Osteoblast (primary cell): Measurements from ENCODE around the gene SLC28A1. TPM values are rescaled to one million over a fixed set of nuclear protein-coding genes. Genes with fewer than 3 reads are reported as not detected.

Experiments used
- DNase-seq: peaks from one replicate; pipeline ENCODE4 v3.0.0; 2011; ENCODE audit warnings: low spot score, mixed read lengths; ENCODE audit not compliant: insufficient read length; ENCODE audit errors: missing footprints
- H2AFZ ChIP-seq: 2 replicates; pipeline ENCODE4 v1.6.0; 2011; ENCODE audit warnings: mild to moderate bottlenecking, low read length
- H3K27ac ChIP-seq: 2 replicates; pipeline ENCODE4 v1.5.1; 2011; ENCODE audit warnings: mild to moderate bottlenecking, low read depth, low read length, moderate library complexity
- H3K27me3 ChIP-seq: 2 replicates; pipeline ENCODE4 v1.6.0; 2012; ENCODE audit warnings: mild to moderate bottlenecking, control low read depth, inconsistent platforms, low read length, moderate library complexity; ENCODE audit not compliant: insufficient read depth
- H3K36me3 ChIP-seq: 2 replicates; pipeline ENCODE4 v1.5.1; 2011; ENCODE audit warnings: mild to moderate bottlenecking, low read length, control low read depth, moderate library complexity; ENCODE audit not compliant: insufficient read depth
- H3K4me1 ChIP-seq: 2 replicates; pipeline ENCODE4 v1.5.1; 2011; ENCODE audit warnings: mild to moderate bottlenecking, low read length, control low read depth, moderate library complexity; ENCODE audit not compliant: insufficient read depth
- H3K4me2 ChIP-seq: 2 replicates; pipeline ENCODE4 v1.6.0; 2011; ENCODE audit warnings: mild to moderate bottlenecking, low read length; ENCODE audit not compliant: insufficient read depth
- H3K4me3 ChIP-seq: fragments of 200-600 bp; sonication (generic); 3 replicates; pipeline ENCODE4 v1.5.1; 2012; ENCODE audit warnings: mild to moderate bottlenecking, low read length, inconsistent platforms; ENCODE audit not compliant: insufficient read depth
- H3K79me2 ChIP-seq: 2 replicates; pipeline ENCODE4 v1.6.0; 2012; ENCODE audit warnings: mild to moderate bottlenecking, low read length, control low read depth, inconsistent platforms; ENCODE audit not compliant: insufficient read depth
- H3K9me3 ChIP-seq: 2 replicates; pipeline ENCODE4 v1.5.1; 2011; ENCODE audit warnings: low read depth, low read length, control low read depth
- H4K20me1 ChIP-seq: 2 replicates; pipeline ENCODE4 v1.6.0; 2012; ENCODE audit warnings: mild to moderate bottlenecking, low read length, control low read depth; ENCODE audit not compliant: insufficient read depth
- total RNA-seq: library from RNA; depleted of rRNA; stranded (reverse); fragments of >200 nt; gene quantifications from 2 replicates; pipeline ENCODE4 v1.2.3, GENCODE V29; 2012
- TF ChIP-seq, protein P1 (sequence below): IDR thresholded peaks from 2 replicates; pipeline ENCODE4 v1.5.1; 2011; ENCODE audit warnings: mild to moderate bottlenecking, low read depth, low read length, moderate library complexity; ENCODE audit errors: extremely low read depth

Gene SLC28A1
- total RNA-seq, 1 donor: not detected

DNA sequence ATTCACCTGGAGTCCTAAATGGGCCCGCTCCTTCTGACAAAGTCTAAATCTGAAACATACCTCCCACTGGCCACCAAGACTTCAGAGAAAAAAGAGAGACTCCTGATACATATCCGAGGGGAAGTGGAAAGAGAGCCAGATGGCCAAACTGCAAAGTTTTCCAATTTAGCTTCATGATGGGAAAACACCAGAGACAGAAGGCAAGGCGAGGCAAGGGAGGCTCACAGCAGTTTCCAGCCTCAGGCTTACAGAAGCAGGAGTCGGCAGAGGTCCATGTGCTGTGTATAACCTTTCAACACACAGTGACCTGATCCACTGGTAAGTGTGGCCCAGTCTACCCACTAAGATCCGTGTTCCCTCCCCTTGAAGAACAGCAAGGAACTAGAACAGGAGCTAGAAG is 67.3 kb downstream of the SLC28A1 start:
- Histone ChIP-seq H3K4me2 (no peak overlapping the region), H3K36me3 (no peaks in the 10 kb centered on the region), H4K20me1 (no peaks in the 10 kb centered on the region), H3K4me1 (peaks cover 35% of the 10 kb centered on the region), H3K27me3 (no peaks in the 10 kb centered on the region), H3K4me3 (no peak overlapping the region), H2AFZ (no peak overlapping the region), H3K9me3 (no peaks in the 10 kb centered on the region), H3K79me2 (no peaks in the 10 kb centered on the region), H3K27ac (no peak overlapping the region)
- TF ChIP-seq, protein P1, sequence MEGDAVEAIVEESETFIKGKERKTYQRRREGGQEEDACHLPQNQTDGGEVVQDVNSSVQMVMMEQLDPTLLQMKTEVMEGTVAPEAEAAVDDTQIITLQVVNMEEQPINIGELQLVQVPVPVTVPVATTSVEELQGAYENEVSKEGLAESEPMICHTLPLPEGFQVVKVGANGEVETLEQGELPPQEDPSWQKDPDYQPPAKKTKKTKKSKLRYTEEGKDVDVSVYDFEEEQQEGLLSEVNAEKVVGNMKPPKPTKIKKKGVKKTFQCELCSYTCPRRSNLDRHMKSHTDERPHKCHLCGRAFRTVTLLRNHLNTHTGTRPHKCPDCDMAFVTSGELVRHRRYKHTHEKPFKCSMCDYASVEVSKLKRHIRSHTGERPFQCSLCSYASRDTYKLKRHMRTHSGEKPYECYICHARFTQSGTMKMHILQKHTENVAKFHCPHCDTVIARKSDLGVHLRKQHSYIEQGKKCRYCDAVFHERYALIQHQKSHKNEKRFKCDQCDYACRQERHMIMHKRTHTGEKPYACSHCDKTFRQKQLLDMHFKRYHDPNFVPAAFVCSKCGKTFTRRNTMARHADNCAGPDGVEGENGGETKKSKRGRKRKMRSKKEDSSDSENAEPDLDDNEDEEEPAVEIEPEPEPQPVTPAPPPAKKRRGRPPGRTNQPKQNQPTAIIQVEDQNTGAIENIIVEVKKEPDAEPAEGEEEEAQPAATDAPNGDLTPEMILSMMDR: no peak
- DNase-seq: no peak

DNA sequence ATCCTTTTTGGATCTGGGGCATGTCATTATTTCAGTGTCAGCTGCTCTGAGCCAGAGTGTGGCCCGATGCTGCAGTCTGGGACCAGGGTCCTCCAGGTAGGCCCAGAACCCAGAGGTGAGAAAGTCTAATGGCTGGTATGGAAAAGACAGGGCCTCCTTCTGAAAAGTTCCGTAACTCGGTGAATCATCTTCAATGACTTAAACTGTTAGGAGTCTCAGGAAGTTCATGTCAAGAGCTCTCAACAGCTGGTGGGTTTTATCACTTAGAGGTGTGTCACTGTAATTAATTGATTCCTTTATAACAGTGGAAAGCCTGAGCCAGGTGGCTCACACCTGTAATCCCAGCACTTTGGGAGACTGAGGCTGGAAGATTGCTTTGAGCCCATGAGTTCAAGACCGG is 68.7 kb downstream of the SLC28A1 start:
- Histone ChIP-seq H3K27ac (no peak overlapping the region), H3K4me1 (peaks cover 28% of the 10 kb centered on the region), H3K9me3 (no peaks in the 10 kb centered on the region), H3K4me3 (no peak overlapping the region), H3K4me2 (no peak overlapping the region), H3K27me3 (no peaks in the 10 kb centered on the region), H3K36me3 (no peaks in the 10 kb centered on the region), H4K20me1 (no peaks in the 10 kb centered on the region), H2AFZ (no peak overlapping the region), H3K79me2 (no peaks in the 10 kb centered on the region)
- no peak for DNase-seq
- TF ChIP-seq, protein P1: no peak

DNA sequence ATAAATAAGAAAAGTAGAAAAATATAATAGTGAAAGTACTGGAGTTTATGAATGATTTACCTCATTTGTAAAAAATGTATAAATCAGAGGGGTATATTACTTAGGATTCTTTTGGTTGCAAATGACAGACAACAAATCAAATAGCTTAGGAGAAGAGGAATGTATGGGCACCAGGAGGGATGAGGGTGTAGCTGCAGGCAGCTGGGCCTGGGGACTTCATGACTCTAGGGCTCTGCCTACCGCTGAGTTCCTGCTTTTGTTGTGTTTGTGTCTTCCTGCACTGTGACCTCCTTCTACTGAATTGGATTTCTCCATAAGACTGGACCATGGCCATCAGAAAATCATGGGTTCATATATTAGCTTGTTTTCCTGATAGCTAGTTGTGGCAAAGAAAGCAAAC is 69.3 kb downstream of the SLC28A1 start:
- Histone ChIP-seq H3K27ac (no peak overlapping the region), H3K4me2 (no peak overlapping the region), H3K36me3 (no peaks in the 10 kb centered on the region), H3K4me3 (no peak overlapping the region), H3K9me3 (no peaks in the 10 kb centered on the region), H3K27me3 (no peaks in the 10 kb centered on the region), H3K79me2 (no peaks in the 10 kb centered on the region), H3K4me1 (peaks cover 22% of the 10 kb centered on the region), H2AFZ (peak overlapping the region; percentile 39), H4K20me1 (no peaks in the 10 kb centered on the region)
- TF ChIP-seq, protein P1: no peak
- DNase-seq: no peak

DNA sequence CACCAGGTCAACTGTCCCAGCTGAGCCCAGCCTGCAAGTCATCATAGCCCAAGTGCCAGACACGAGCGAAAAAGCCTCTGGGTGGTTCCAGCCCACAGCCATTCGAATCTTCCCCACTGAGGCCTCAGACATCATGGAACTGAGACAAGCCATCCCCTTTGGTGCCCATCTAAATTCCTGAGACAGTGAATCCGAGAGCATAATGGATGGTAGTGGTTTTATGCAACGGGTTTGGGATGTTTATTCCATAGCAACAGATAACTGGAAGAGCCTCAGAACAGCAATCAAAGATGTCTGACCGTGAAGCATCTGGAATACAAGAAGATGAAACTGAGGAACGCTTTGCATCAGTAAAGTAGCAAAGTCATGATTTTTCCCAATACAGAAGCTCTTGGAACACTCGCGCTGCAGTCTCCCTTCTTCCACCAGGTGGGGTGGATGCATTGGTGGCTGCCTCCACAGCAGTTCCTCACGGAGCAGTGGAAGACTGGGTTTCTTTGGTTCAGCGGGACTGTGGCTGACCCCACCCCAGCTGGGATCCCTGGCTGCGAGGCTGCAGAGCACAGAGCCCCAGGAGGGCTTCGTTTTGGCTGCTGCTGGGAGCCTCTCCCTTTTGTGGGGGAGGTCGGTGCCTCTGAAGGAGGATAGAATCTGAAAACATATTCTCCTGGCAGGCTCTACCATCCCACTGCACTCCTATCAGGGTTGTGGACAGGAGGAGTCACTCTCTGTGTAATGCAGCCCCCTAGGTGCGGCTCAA is 70.8 kb downstream of the SLC28A1 start:
- DNase-seq: peak; percentile 87
- TF ChIP-seq, protein P1: peak; percentile 90
- peaks cover 7% of the 10 kb centered on the region for H3K4me1 ChIP-seq

More for the DNA sequence above, 70.8 kb downstream of the SLC28A1 start:
- Histone ChIP-seq H3K27ac (no peak overlapping the region), H3K4me2 (peak overlapping the region; percentile 85), H3K79me2 (no peaks in the 10 kb centered on the region), H3K9me3 (no peaks in the 10 kb centered on the region), H3K4me3 (peak overlapping the region; percentile 66), H3K36me3 (no peaks in the 10 kb centered on the region), H3K27me3 (no peaks in the 10 kb centered on the region), H4K20me1 (no peaks in the 10 kb centered on the region), H2AFZ (peak overlapping the region; percentile 92)
